ENCODE data around the gene FMNL2.

DNA sequence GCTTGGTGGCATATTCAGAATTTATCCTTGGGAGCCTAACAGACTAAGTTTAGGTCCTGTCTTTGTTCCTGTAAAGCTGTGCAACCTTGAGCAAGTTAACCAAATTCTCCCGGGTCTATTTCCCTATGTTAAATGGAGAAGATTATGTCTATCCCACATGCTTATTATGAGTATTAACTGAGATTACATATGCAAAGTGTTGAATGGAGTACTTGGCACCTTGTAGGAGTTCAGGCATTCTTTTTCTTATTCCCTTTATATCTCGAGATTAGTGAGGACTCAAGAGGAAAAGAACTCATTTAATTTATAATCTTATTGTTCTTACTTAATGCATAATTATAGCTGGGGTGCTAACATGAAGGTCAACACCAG lies 184.6 kb downstream of the FMNL2 start:
- TF ChIP-seq, protein P1, sequence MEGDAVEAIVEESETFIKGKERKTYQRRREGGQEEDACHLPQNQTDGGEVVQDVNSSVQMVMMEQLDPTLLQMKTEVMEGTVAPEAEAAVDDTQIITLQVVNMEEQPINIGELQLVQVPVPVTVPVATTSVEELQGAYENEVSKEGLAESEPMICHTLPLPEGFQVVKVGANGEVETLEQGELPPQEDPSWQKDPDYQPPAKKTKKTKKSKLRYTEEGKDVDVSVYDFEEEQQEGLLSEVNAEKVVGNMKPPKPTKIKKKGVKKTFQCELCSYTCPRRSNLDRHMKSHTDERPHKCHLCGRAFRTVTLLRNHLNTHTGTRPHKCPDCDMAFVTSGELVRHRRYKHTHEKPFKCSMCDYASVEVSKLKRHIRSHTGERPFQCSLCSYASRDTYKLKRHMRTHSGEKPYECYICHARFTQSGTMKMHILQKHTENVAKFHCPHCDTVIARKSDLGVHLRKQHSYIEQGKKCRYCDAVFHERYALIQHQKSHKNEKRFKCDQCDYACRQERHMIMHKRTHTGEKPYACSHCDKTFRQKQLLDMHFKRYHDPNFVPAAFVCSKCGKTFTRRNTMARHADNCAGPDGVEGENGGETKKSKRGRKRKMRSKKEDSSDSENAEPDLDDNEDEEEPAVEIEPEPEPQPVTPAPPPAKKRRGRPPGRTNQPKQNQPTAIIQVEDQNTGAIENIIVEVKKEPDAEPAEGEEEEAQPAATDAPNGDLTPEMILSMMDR (conservative IDR thresholded peaks at IDR 0.05; ENCODE audit: low read depth, low read length) = no peak
- no peak for TF ChIP-seq EZH2 (IDR thresholded peaks at IDR 0.05; ENCODE audit: borderline replicate concordance, low read depth, low read length, poor library complexity, severe bottlenecking)

All from A673 (cell line).